ELR (cell line): Measurements from ENCODE around the gene GSG1L.
A peak's percentile ranks its signal among the peaks of the same experiment; 100 is the strongest.
"Not testable (repeated sequence)": the region's sequence is repeated elsewhere in the genome, so short reads cannot be mapped to it uniquely, and the experiment has no call there.

Source experiments
- DNase-seq: peaks from one replicate; pipeline ENCODE4 v3.0.0-alpha.2; 2015; ENCODE audit warnings: low read depth

The GSG1L gene

DNA sequence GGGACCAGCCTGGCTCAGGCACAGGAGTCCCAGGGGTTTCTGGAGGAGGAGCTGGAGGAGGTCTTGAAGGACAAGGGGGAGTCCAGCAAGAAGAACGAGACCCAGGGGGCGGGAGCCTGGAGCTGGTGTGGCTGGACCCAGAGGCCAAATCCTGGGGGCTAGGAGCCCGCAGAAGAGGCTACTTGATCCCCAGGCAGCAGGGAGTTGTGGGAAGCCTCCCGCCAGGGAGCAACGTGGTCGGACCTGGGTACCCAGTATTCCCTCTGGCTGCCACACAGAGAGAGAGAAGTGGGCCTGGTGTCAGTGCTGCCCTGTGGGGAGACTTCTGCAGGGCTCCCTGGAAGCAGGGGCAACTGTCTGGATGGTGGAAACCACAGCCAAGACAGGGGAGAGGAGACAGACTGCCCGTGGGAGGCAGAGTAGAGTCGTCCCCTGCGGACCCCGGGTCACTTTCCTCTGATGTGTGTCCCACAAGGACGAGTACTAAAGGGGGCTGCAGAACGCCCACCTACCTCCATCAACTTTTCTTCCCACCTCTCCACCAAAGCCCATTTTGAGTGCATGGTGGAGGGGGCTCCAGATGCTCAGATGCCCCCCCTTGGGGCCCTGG lies 160.4 kb downstream of the GSG1L start:
- DNase-seq = no peak

- no peak for DNase-seq
These were observed 161.0 kb downstream of the GSG1L start for GRCh38 chr16:27902551-27902950.

GRCh38 chr16:27901956-27902355 lies 161.6 kb downstream of the GSG1L start:
- no peak for DNase-seq

DNA sequence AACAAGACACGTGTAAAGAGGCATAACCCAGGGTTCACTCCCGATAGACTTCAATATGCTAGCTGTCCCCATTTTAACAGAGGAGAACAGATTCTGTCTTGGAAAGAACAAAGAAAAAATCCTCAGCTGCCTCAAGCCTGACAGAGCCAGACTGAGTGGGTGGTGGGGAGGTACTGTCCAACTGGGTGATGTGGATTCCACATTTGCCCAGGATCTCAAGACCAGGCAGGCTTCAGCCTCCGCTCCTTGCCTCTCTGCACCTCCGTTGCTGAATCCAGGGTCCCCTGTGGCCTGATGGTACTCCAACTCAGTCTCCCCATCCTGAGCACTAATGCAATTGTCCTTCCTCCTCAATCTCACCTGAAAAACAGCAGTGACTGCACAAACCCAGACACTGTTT lies 163.8 kb downstream of the GSG1L start:
- DNase-seq = no peak

DNA sequence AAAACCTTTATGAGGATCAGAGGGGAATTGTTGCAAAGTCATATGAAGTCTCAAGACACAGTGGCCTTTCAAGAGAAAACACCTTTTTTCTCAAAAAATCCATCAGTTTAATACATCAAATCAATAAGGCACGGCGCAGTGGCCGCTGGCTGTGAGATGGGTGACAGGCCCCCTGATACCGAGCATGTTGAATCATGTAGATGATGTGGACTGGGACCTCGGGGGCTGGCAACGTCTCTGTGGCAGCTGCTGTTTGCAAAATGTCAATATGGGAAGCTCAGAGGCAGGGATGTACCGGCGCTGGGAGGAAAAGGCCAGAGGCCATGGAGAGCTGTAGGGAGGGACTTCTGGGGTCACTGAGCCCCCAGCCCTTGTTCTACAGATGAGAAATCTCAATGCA lies 169.1 kb downstream of the GSG1L start:
- no peak for DNase-seq

- no peak for DNase-seq
These were observed 170.6 kb downstream of the GSG1L start for GRCh38 chr16:27892879-27893278.

GRCh38 chr16:27890866-27891265 lies 172.6 kb downstream of the GSG1L start:
- DNase-seq = no peak

DNA sequence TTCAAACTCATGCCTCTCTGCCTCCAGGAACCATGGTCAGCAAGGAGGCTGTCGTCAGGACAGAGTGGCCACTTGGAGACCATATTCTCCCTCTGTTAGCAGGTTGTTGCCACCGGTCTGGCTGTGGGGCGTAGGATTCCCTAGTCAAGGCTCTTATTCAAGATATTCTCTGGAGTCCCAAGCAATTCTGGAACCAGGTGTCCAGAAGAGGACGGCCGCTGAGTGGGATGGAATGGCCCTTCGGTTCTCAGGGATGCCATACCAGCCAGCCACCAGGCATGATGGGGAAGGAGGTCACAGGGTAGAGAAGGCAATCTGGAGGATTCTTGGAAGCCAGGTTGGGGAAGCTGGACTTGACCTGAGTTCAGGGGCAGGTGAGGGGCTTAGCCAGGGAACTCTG lies 173.5 kb downstream of the GSG1L start:
- DNase-seq = no peak

- no peak for DNase-seq
These were observed 179.9 kb downstream of the GSG1L start for GRCh38 chr16:27883576-27883975.

GRCh38 chr16:27880287-27880686 lies 183.2 kb downstream of the GSG1L start:
- DNase-seq = no peak

- no peak for DNase-seq
These were observed 183.8 kb downstream of the GSG1L start for GRCh38 chr16:27879601-27880247.

DNA sequence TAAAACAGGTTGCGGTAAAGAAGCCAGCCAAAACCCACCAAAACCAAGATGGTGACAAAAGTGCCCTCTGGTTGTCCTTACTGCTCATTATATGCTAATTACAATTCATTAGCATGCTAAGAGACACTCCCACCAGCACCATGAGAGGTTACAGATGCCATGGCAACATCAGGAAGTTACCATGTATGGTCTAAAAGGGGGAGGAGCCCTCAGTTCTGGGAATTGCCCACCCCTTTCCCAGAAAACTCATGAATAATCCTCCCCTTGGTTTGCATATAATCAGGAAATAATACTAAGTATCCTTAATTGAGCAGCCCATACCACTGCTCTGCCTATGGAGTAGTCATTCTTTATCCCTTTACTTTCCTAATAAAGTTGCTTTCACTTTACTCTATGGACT lies 190.9 kb downstream of the GSG1L start:
- DNase-seq = not testable (repeated sequence)

- DNase-seq = no peak
These were observed 193.3 kb downstream of the GSG1L start for GRCh38 chr16:27870116-27870798.

- DNase-seq = no peak
These were observed 194.1 kb downstream of the GSG1L start for GRCh38 chr16:27869411-27869810.

- DNase-seq = no peak
These were observed 195.3 kb downstream of the GSG1L start for GRCh38 chr16:27868180-27868579.

DNA sequence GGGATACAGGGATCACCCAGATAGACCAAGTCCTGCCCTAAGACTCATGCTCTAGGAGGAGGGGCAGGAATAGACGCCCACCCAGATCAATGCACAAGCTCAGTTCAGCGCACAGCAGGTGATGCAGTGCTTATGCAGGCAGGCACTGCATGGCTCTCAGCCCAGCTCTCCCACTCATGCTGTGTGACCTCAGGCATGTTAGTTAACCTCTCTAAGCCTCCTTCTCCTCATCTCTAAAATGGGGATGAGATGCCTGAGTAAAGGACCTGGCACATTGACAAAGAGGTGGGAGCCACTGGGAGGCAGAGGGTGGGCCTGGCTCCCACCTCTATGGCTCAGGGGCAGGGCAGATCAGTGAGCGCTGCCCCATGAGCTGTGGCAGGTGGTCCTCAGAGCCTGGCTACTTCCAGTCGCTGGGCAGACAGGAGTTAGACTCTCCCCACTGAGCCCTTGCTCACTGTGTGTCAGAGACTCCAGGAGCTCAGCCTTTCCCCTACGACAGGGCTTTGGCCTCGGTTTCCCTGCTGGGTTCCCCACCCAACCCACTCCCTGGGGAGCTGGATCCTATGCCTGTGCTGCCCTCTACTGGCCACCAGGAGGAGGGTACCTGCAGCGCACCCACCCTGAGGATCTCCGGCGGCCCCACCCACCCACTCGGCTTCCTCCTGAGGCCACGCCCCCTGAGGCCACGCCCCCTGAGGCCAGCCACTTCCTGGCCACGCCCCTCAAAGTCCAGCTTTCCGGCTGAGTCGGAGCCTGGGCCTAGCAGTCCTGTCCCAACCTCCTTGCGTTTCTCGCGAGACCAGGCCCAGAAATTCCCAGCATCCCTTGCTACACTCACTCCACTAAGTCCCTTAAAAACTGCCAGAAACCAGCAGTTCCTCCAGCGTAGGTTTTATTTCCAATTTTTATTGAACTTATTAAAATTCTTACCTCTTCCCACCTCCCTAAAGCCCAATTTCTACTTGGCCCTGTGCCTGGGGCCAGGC lies 196.1 kb downstream of the GSG1L start:
- peak; percentile 88 for DNase-seq

GRCh38 chr16:27863377-27863776 lies 200.1 kb downstream of the GSG1L start:
- DNase-seq = no peak

- no peak for DNase-seq
These were observed 200.6 kb downstream of the GSG1L start for GRCh38 chr16:27862953-27863352.

DNA sequence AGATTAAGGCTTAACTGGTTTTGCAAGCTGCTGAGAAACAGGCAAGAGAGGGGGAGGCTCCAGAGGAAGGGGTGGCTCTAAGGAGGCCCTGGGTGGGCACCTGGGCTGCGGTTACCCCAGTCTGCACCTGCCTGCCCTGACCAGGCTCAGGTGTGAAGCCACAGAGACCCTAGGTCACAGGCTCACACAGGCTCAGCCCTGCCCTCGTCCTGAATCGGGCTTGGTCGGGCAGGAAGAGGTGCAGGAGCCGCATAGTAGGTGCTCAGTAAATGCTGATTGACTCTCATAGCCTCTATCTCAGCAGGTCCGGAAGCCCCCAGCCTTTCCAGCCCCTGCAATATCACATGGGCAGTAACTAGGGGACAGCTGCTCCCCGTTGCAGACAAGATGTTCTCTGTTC lies 203.4 kb downstream of the GSG1L start:
- no peak for DNase-seq

DNA sequence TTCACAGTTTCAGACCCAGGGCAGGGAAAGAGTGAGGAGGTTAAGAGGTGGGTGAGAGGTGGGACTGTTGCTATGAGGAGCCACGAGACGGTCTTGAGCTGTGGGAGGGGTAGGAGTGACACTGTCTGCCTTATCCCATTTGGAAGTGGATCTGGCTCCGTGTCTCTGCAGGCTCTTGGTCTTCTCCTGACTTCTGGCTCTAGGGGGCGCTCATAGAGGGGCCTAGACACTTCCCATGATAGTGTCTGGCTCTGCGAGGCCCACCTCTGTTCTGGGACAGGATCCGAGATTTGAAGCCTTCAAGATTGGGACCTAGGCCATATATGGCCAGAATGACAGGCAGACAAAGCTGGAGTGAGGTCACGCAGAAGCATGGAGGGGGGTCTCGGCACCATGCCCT lies 204.5 kb downstream of the GSG1L start:
- no peak for DNase-seq

DNA sequence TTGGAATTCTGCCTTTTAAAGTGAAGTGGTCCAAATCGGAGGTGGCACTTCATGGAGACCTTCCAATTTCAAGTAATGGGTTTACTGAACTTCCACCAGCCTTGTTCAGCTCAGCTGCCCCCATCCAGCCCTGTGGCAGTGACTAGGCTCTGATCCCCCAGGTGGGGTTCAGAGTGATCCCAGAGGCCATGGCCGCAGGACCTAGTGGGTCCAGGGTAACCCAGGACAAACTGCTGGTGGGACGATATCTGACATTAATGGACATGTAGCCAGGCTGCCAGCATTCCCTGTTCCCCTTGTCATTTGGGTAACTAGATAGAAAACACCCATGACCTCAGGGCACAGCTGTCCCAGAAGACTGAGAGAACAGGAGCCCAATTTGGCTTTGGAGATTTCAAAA lies 209.9 kb downstream of the GSG1L start:
- no peak for DNase-seq

DNA sequence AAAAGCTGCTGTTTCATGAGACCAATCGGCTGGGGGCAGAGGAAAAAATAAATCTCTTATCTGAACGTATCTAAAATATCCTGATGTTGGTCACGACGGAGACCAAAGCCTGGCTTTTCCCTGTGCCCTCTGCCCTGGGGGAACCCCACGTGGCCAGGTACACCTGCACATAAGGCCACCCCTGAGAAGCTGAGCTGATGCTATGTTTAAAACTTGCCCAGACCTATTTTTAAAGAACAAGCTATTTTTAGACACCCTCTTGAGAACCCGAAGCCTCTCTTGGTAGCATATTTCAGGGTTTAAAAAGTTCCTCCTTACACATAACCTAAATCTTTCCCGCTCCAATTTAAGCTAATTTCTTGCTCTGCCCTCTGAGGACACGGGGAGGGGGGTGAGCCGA lies 210.4 kb downstream of the GSG1L start:
- DNase-seq = no peak
